Adrenal gland (tissue), 5 donors: Measurements from ENCODE around the gene ZFAND5.

Experiments
- CTCF ChIP-seq, 6 experiments: fragments of 450-650 bp in 4 of 6; fragments of 200-600 bp in 2 of 6; sonication (generic) in 1 of 6; IDR thresholded peaks; 1 replicate in 5 of 6; 2 replicates in 1 of 6; pipeline versions ENCODE4 v1.5.1 to v1.8.0; 2016 to 2021; ENCODE audit warnings: antibody characterized with exemption in 6 of 6, mild to moderate bottlenecking in 2 of 6, moderate library complexity in 1 of 6
- POLR2A ChIP-seq, 2 donors: fragments of 450-650 bp; IDR thresholded peaks; one replicate each; pipeline ENCODE4 v1.6.1; 2017; ENCODE audit warnings: antibody characterized with exemption in 2 of 2, mild to moderate bottlenecking in 2 of 2, moderate library complexity in 1 of 2
- donor health status: DM: no; HTN: no; CAD: no.

- TF ChIP-seq CTCF (IDR thresholded peaks at IDR 0.05) = no peak
- no peak for TF ChIP-seq POLR2A (IDR thresholded peaks at IDR 0.05)
Measured at GRCh38 chr9:72322678-72323077, 42.3 kb downstream of the ZFAND5 start.
